Right forelimb (tissue), 1 donor: ENCODE results near the gene VMAC.

ENCODE experiments used
- DNase-seq: peaks from one replicate; pipeline ENCODE4 v3.0.0-alpha.2; 2018

Gene VMAC

DNA sequence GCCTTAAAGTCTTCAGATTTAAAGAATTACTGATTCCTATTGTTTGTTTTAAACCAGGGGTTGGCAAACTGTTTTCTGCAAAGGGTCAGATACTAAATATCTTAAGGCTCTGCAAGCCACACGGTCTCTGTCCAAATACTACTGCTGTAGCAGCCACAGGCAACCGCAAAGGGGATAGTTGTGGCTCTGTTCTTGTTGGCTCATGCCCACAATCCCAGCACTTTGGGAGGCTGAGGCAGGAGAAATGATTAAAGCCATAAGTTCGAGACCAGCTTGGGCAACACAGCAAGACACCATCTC, 50.9 kb downstream of the VMAC start:
- no peak for DNase-seq

DNA sequence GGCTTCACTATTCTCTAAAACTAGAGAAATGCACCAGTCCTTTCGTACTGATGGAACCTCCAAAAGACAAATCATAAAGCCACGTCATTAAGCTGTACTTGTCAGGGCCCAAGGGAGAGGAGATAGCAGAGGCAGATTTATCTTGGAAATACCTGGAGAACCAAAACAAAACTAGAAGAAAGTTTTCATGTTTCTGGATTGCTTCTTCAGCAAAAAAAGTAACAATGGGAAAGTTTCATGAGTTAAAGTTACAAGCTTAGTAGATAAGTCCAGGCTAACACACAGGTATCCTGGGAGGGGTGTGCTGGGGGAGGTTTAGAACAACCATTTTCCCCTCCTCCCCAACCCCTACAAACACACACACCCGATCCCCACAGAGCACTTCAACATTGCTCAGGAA, 51.7 kb downstream of the VMAC start:
- no peak for DNase-seq

DNA sequence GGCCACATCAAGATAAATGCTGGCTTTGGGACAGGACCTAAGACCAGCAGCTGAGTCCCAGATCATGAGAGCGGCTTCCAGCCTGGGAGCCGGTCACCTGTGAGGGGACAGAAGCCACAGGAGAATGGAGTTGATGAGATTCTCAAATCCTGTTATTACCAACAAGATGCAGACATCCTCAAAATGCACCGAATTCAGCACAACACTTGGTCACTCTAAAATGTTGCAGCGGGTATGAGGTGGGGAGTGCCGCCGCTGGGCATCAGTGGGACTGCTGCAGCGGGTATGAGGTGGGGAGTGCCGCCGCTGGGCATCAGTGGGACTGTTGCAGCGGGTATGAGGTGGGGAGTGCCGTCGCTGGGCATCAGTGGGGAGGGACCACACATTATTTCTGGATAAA, 52.1 kb downstream of the VMAC start:
- no peak for DNase-seq

DNA sequence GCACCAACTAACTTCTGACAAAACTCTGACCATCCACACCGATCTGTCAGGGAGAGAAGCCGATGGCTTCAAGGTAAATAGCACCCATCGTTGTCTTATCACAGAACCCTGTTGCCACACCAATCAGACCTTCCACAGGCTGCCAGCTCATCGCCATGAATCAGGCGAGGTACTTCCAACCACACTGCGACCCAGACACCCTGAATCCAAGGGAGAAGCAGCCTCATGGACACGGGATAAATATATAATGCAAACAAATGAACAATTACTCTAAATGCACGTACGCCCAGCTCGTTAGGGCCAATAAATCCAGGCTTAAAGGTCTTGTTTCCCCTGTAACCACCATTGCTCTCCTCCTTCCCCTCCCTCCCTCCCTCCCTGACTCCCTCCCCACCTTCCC, 52.5 kb downstream of the VMAC start:
- DNase-seq, result no peak

DNA sequence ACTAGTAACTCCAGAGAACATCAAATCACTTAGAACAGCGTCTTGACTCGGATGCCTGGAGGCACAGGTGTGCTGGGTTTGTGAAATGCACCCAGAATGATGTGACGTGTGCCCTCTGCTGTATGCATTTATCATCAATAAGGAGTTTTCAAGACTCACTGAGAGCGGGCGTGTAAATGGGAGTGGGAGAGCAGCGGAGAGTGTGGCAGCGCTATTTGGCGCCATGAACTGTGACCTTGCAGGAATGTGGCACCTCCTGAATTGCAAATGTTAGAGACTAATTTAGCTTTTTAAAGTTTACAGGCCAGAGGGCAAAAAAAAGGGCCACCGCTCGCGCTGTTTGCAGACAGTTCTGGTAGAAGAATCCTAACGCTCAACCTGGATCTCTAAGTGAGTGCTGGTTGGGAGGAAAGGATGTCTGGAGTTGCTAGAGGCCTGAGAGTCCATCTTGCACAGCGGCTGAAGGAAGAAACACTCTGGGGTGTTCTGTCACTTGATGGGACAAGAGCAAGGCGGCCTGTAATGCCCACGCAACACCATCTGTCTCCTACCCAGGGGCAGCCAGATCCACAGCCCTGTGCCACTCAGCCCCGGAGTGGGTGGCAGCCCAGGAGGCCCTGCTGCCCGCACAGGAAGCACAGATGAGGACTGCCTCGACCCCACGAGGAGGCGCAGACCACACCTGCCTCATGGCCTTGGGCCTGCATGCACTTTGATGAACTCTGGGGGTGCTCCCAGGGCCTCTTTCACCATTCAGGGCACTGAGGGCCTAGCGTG, 53.6 kb downstream of the VMAC start:
- DNase-seq, result no peak

DNA sequence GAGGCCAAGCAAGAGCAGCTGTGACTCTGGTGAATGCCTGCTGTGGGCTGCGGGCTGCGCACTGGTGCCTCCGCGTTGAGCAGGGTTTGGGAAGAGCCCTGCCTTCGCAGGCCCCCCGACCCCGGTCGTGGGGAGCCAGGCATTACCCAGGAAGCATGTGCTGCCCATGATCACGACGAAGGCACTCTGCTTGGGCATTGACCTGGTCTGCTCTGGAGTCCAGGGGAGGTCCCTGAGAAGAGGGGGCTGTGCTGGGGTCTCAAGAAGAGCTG, 54.1 kb downstream of the VMAC start:
- no peak for DNase-seq

DNA sequence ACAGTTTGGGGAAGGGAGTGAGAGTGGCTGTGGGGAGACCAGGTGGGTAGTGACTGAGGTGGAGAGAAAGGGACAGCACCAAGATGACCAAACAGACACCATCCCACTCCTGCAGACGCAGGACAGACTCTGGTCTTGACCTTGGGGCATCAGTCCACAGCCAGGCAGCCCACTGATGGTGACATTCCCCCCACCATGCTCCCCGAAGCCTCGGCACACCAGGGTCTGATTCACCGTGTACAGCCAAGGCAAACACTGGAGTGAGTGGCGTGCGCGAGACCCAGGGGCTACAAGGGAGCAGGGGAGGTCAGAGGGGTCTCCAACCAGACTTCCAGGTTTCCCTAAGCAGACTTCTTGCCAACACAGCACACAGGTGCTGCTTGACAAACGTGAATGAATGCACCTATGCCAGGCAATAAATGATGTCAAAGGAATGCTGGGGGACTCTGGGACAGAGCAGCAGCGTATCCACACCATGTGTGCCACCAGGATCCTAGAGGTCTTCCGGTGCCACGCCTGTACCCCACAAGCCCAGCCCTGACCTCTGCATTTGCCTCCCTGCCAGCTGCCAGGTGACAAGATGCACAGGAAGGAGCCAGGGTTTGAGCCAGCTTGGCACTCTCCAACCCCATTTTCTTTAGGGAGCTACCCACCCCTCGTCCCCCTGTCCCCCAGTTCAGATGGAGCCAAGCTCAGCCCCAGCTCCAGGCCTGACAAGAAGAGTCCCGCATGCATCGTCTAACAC, 54.8 kb downstream of the VMAC start:
- DNase-seq, result no peak
